DMS153 (cell line): ENCODE measurements around the gene SPIN2A.
"Not testable (repeated sequence)": the region's sequence is repeated elsewhere in the genome, so short reads cannot be mapped to it uniquely, and the experiment has no call there.

ENCODE experiments used
- DNase-seq: peaks from one replicate; lab custom pipeline; 2025; lab: John Stamatoyannopoulos, UW

Gene SPIN2A

DNA sequence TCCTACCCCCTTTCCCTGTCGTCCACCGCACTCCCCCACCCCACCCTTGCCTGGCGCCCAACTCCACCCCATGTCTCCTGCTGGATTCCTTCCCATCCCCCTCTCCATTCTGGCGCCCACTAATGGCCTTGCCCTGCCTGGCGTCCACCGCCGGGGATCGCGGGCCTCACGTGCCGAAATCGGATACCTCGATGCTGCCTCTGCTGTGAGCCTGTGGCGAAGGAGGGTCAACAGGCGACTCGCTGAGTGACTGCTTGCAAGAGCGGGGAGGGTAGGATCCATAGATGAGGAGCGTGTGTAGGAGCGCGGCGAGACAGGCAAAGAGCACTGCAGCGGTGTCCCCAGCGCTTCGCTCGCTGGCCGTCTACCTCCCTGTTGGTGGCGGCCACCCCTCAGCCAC, at the start of gene SPIN2A:
Gene SPIN2A, minus strand, starts transcription at position 325 of the 400 bp plus-strand sequence. CDS start 800 bp downstream, outside the sequence.
- DNase-seq: peak; percentile 19

DNA sequence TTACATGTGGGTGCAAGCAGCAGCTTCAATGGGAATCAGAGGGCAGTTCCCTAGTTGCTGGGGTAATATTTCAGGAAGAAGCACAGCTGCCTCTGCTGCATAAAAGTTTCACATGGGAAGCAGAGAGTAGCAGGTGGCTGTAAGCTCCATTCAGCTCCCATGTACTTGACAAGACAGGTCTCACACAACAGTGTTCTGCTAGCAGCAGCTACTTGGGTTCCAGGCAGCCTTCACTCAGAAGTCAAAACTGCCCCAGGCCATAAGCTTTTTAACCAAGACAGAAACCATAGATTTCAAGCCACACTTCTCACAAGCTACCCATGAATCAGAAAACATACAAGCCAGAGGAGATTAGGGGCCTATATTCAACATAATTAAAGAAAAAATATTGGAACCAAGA, 41.4 kb upstream of the SPIN2A start:
- no peak for DNase-seq

DNA sequence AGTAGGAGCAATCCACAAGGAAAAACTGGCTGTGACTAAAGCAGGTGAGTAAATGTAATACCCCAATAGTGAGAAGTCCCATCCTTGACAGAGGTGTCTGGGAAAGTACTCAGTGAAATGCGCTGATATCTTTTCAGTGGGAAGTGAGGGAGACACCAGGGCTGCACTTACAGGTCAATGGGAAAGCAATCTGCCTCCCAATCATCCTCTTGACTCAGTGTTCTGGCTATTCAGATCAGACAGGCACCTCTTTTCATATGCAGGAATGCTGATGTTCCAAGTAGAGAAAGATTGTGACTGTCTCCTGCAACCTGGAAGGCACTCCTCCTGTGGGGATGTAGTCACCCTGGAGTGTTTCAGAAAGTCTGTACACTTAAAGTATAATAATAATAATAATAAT, 39.9 kb upstream of the SPIN2A start:
- no peak for DNase-seq

DNA sequence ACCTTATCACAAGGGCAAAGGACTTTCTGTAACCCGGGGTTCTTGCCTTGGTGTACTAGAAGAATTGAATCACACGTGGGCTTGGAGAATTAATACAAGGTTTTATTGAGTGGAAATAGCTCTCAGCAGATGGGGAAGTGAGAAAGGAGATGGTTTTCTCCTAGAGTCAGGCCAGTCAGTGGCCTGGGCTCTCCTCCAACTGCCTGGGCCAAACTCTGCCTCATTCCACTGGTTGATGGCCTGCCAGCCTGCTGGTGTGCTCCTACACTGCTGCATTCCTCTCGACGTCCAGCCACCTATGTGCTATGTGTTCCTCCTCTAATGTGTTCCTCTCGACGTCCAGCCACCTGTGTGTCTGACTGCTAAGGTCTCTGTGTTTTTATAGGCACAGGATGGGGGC, 35.3 kb upstream of the SPIN2A start:
- DNase-seq: no peak

DNA sequence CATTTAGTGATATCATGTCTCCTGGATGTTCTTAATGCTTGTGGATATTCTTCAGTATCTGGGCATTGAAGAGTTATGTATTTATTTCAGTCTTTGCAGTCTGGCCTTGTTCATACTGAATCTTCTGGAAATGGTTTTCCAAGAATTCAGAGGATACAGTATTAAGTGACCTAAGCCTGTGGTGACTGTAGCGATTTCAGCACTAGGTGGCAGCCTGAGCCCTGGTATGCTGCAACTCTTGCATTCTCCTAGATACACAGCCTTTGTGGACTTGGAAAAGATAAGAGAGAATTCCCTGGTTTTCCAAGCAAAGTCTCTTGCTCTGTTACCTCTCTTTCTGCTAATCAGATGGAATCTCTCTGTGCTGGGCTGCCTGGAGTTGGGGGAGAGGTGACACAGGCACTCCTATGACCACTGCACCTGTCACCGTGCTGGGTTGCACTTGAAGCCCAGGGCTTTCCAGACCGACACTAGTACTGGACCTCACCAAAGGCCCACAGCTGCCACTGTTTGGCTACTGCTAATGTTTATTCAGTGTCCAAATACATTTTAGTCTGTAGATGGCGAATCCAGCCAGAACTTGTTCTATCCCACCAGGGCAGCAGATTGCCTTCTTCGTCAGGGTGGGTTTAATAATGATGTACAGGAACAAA, 19.3 kb upstream of the SPIN2A start:
- DNase-seq: no peak

DNA sequence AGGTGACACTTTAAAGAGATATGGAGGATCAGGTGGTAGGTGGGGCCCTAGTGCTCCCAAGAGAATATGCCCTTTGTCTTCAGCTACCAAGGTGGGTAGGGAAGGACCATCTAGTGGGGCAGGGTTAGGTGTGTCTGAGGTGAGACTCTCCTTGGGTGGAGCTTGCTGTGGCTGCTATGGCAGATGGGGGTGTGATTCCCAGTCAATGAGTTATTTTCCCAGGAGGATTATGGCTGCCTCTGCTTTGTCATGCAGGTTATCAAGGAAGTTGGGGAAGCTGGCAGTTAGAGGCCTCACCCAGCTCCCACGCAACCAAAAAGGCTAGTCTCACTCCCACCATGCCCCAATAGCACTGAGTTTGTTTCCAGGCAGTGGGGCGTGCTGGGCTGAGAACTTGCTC, 18.0 kb upstream of the SPIN2A start:
- DNase-seq: no peak

DNA sequence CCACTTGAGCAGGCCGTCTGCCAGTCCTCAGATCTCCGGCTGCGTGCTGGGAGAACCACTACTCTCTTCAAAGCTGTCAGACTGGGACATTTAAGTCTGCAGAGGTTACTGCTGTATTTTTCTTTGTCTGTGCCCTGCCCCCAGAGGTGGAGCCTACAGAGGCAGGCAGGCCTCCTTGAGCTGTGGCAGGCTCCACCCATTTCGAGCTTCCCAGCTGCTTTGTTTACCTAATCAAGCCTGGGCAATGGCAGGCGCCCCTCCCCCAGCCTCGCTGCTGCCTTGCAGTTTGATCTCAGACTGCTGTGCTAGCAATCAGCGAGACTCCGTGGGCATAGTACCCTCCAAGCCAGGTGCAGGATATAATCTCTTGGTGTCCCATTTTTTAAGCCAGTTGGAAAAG, 15.0 kb upstream of the SPIN2A start:
- DNase-seq: not testable (repeated sequence)

DNA sequence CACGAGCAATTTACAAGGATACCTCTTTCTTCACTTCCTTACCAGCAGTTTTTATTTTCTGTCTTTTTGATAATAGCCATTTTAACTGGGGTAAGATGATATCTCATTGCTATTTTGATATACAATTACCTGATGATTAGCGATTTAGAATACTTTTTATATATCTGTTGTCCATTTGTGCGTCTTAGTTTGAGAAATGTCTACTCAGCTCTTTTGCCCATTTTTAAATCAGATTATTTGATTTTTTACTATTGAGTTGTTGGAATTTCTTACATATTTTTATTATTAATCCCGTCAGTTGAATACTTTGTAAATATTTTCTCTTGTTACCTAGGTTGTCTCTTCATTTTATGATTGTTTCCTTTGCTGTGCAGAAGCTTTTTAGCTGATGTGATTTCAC, 1.5 kb upstream of the SPIN2A start:
- no peak for DNase-seq

DNA sequence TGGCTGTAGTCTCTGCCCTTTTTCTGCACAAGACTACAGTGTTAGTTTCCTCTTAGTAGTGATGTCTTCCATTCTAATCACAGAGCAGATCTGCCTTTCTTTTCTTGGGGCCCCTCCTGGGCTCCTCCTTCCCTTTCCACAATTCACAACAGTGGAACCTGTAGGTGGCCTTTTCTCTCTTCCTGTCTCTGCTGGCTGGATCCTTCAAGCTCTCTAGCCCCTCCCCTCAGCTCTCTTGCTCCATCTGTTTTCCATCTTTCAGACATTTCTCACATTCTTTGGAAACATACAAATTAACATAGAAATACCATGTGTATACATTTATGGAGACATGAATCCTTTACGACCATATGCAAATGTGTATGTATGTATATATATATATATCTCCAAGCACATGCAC, 304 bp upstream of the SPIN2A start:
- DNase-seq: no peak

DNA sequence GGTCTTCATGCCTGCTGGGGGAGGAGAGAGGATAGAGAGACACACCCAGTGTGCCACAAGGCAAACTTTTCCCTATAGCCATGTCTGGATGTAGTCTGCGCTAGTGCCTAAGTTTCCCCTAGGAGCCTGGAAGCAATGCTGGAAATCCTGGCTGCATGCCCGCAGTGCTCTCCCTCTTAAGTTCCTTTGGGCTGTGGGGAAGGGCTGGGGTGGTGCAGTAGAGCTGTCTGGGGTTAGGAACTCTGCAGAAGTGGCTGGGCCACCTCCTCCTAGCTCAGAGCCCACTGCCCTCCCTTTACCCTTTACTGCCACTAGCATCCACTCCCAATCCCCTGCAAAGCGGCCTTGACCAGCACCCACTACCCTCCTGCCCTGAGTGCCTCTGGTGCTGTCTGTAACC, 608 bp downstream of the SPIN2A start:
- not testable (repeated sequence) for DNase-seq

DNA sequence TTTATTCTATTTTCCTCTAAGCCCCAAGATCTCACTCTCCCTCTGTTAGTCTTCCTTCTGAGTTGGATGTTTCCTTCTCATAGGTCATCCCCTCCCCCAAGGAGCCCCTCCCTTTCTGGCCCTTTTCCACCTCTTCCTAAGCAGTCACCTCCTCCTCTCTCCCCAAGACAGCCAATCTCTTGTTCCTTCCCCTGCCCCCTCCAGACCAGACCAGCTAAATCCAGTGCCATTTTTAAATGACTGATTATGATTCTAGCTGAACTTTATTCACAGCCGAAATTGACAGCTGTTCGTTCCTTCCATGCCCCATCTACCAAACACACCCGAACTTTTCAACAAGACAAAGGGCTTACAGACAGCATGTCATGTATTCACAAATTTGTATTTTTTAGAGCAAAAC, 1.9 kb downstream of the SPIN2A start:
- DNase-seq: no peak

DNA sequence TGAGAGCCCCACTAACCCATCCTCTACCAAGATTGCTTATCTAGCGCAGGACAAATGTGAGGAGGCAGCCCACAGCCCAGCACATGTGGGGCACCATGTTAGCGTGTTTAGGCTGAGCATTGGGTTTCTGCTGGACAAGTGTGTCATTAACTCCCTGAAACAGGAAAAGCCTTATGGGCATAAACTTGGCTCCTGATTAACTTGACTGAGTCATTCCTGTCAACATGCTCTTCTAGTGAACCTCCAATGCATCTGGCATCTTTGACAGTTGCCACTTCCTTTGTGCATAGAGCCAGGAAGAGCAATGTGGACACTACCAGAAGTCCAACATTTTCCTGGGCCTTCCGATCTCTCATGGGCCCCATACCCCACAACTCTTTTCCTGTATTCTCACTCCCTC, 2.5 kb downstream of the SPIN2A start:
- no peak for DNase-seq

DNA sequence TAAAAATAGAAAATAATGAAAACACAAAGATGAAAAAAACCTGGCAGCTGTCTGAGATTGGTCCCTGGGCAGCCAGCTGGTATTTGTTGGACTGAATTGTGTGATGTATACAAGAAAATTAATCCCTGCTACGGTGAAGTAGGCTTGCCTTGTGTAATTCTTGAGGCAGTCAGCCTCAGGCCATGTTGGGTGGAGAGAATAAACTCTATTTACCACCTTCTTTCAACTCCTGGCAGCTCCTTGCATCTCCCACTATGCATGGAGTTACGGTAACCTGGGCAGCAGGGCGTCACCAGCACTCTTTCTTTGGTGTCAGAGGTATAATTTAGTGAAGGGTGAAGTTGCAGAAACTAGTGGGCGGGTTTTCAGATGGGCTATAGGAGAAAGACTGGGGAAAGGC, 3.5 kb downstream of the SPIN2A start:
- no peak for DNase-seq

DNA sequence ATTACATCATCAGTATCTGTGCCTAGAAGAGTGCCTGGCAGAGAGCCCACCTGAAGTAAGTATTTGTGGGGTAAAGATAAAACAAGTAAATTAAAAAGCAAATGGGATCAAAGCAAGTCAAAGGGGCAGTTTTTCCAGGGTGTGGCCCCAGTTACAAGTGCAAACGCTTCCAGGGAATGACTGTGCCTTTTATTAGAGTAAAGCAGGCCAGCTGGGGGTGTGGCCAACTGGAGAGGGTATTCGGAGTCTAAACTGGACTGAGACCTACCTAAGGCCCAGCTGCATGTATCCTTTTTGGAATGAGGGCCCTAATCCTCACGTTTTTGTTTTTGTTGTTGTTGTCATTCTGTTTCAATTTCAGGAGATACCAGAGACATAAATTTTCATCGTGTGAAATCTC, 3.9 kb downstream of the SPIN2A start:
- not testable (repeated sequence) for DNase-seq

DNA sequence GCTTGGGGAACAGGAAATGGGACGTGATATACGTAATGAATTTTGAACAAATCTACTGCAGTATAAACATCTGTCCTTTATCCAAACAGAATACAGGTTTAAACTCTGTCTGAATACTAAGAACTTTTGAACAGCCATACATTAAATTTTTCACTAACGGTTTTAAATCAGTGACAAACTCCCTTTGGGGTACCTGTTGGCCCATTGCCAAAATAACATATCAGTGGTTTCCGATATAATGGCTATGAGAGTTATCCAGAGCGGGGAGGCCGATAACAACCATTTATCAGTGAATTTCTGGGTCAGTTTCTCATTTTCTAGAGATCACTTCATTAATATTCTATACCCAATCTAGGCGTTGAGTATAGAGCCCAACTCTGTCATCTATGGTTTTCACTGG, 5.2 kb downstream of the SPIN2A start:
- no peak for DNase-seq

DNA sequence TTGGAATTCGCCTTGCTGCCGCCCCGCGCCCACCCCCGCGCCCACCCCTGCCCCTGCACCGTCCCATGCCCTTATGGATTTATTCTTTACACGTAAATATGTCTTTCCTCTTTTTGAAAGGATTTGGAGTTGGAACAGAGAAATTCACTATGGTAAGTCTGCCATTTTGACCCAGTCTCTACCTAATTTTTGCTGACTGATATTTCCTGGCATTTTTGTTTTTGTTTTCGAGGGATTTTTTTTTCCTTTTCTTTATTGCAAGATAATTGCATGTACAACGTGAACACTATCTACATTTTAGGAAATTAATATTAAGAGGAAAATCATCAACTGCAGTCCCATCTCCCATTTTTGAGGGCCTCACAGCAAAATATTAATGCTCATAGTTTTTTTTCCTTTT, 15.4 kb downstream of the SPIN2A start:
- DNase-seq: no peak

DNA sequence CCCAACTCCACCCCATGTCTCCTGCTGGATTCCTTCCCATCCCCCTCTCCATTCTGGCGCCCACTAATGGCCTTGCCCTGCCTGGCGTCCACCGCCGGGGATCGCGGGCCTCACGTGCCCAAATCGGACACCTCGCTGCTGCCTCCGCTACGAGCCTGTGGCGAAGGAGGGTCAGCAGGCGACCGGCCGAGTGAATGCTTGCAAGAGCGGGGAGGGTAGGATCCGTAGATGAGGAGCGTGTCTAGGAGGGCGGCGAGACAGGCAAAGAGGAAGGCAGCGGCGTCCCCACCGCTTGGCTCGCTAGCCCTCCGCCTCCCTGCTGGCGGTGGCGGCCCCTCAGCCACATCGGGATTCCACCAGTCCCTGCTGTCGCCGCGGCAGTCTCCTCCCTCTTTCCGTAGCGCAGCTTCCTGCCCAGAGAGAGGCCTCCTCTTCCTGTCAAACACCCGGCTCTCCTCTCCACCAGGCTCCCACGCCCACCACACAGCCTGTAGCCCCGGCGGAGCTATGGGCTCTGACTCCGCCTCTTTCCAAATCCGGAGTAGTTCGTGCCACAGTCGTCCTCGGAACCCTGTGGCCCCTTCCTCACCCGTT, 15.9 kb downstream of the SPIN2A start, which contains the start of gene SPIN2B:
Gene SPIN2B, minus strand, starts transcription at position 387 of the 594 bp plus-strand sequence.
- DNase-seq: peak; percentile 44

DNA sequence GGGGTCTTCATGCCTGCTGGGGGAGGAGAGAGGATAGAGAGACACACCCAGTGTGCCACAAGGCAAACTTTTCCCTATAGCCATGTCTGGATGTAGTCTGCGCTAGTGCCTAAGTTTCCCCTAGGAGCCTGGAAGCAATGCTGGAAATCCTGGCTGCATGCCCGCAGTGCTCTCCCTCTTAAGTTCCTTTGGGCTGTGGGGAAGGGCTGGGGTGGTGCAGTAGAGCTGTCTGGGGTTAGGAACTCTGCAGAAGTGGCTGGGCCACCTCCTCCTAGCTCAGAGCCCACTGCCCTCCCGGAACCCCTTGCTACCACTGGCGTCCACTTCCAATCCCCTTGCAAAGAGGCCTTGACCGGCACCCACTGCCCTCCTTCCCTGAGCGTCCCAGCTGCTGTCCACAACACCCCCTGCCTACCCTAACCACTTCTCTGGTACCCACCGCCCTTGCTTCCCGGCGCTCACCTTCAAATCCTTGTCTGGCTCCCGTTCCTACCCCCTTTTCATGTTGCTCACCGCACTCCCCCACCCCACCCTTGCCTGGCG, 16.5 kb downstream of the SPIN2A start:
- not testable (repeated sequence) for DNase-seq

DNA sequence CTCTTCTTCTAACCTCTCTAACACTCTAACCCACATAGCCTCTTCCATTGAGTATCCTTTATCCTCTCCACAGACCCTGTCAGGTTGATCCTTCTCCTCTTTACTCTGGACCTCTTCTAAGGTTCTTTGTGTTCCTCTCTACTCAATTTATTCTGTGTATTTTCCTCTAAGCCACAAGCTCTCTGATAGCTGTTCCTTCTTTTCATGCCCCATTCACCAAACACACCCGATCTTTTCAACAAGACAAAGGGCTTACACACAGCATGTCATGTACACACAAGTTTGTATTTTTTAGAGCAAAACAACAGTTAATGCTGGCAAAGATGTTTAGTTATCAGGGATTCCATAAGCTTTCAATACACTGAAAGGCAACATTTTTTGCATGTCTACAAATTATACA, 17.8 kb downstream of the SPIN2A start:
- no peak for DNase-seq

DNA sequence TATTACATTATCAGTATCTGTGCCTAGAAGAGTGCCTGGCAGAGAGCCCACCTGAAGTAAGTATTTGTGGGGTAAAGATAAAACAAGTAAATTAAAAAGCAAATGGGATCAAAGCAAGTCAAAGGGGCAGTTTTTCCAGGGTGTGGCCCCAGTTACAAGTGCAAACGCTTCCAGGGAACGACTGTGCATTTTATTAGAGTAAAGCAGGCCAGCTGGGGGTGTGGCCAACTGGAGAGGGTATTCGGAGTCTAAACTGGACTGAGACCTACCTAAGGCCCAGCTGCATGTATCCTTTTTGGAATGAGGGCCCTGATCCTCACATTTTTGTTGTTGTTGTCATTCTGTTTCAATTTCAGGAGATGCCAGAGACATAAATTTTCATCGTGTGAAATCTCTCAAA, 19.6 kb downstream of the SPIN2A start:
- not testable (repeated sequence) for DNase-seq

DNA sequence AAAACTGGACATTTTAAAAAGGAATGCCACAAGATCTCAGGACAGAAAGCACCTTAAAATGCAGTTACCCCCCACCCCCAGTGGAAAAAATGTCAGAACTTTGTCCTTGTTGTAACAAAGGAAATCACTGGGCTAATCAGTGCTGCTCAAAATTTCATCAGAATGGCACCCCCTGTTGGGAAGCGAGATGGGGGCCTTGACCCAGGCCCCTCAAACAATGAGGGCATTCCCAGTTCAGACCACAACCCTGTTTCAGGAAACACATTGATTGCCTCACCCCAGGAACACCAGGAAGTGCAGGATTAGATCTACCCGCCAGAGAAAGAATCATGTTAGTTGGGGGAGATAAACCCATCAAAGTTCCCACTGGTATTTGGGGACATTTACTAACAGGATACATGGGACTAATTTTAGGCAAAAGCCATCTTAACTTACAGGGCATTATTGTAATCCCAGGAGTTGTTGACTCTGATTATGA, 32.2 kb downstream of the SPIN2A start:
- DNase-seq: no peak

DNA sequence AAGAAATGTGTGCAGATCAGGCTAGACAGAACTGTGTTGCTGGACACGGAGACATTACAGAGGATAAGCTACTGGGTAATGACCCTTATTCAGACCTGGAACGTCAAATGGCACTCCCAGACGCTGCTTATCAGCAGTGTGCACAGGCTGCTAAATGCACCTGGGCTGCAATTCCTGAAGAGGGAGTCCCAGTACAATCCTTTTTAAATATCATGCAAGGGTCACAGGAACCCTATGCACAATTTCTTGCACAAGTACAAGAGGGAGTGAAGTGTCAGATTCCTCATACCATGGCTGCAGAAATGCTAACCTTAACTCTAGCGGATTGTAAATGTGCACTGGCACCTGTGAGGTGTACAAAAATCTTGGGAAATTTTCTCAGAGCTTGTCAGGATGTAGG, 32.8 kb downstream of the SPIN2A start:
- DNase-seq: no peak

DNA sequence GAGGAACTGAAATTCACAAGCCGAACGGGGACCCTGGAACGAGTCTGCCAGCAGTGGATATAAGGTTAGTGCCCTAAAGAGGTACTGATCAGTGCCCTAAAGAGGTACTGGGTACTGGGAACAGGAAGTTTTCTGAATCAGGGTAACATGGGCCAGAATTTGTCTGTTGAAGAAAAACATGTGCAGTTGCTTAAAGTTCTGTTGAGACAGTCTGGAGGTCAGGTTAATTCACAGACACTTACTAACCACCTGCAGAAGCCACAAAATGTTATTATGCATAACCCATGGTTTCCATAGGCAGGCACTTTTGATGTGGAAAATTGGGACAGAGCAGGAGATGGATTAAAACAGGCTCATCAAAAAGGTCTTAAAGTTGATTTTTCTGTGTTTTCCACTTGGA, 33.7 kb downstream of the SPIN2A start:
- no peak for DNase-seq

DNA sequence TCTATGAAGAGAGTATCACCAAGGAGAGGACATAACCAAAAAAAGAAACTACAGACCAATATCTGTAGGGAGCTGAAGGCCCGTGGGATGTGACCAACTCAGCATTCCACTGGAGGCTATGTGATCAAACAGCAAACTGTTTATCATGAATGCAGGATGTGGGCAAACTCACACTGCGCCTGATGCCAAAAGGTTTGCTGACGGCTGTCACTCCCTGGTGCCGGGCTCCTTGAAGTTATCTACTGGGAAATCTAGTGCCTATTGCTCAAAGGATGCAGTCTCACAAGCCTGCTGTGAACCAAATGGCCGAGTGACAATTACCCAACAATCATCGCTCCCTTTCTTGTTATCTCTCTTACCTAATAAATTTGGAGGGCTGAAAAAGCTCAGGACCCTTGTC, 34.3 kb downstream of the SPIN2A start:
- not testable (repeated sequence) for DNase-seq
